ENCODE measurements around the gene REEP2. TPM values are rescaled to one million over a fixed set of nuclear protein-coding genes. Genes with fewer than 3 reads are reported as not detected.

REEP2 gene
- total and polyA plus RNA-seq, 9 donors = 3.5 to 11.4 (median 5.7) TPM

GRCh38 chr5:138467711-138468132 is 28.9 kb downstream of the REEP2 start:
- WGBS, 3 donors = 85 to 88% (median 88%) methylated on average over 14 of the region's 14 CpGs
- peak in 1 of 5 donors; percentile 50 for DNase-seq

GRCh38 chr5:138468133-138468965 is 29.5 kb downstream of the REEP2 start:
- no peak for TF ChIP-seq CTCF (IDR thresholded peaks at IDR 0.05)
- no peak for TF ChIP-seq EP300 (IDR thresholded peaks at IDR 0.05)
- TF ChIP-seq POLR2A (IDR thresholded peaks at IDR 0.05) = peak; percentile 8
- WGBS, 3 donors = 79 to 87% (median 83%) methylated on average over 7 of the region's 7 CpGs
- DNase-seq = peak in 1 of 5 donors; percentile 71
- peaks cover 19% of the 10 kb centered on the region for H3K4me1 ChIP-seq (ENCODE audit: insufficient read depth)
- intact Hi-C loops (cut with DNase I) = loop anchor here in 1 of 4 donors (10.0 kb wide), 1 partner anchor 796 kb away; no protein-coding TSS in a partner anchor
- H3K27ac ChIP-seq = no peak overlapping the region
- no peaks in the 10 kb centered on the region for H3K27me3 ChIP-seq
- no peaks in the 10 kb centered on the region for H3K36me3 ChIP-seq
- H3K4me3 ChIP-seq = peak overlapping the region; percentile 50
- H3K9me3 ChIP-seq = no peaks in the 10 kb centered on the region

More at GRCh38 chr5:138467711-138468132, 28.9 kb downstream of the REEP2 start:
- Histone ChIP-seq H3K4me1 (ENCODE audit: insufficient read depth) (peaks cover 19% of the 10 kb centered on the region), H3K9me3 (no peaks in the 10 kb centered on the region), H3K4me3 (peak overlapping the region; percentile 50), H3K36me3 (no peaks in the 10 kb centered on the region), H3K27ac (no peak overlapping the region), H3K27me3 (no peaks in the 10 kb centered on the region)
- TF ChIP-seq CTCF (IDR thresholded peaks at IDR 0.05) (no peak), EP300 (IDR thresholded peaks at IDR 0.05) (no peak), POLR2A (IDR thresholded peaks at IDR 0.05) (no peak)
- intact Hi-C loops (cut with DNase I) = loop anchor here in 1 of 4 donors (10.0 kb wide), 1 partner anchor 797 kb away; no protein-coding TSS in a partner anchor

GRCh38 chr5:138468966-138469539 is 30.2 kb downstream of the REEP2 start:
- Histone ChIP-seq H3K9me3 (no peaks in the 10 kb centered on the region), H3K27ac (no peak overlapping the region), H3K27me3 (no peaks in the 10 kb centered on the region), H3K36me3 (no peaks in the 10 kb centered on the region), H3K4me1 (ENCODE audit: insufficient read depth) (peaks cover 19% of the 10 kb centered on the region), H3K4me3 (no peak overlapping the region)
- no peak for TF ChIP-seq EP300 (IDR thresholded peaks at IDR 0.05)
- peak in 1 of 3 donors; percentile 36 for TF ChIP-seq CTCF (IDR thresholded peaks at IDR 0.05)
- 67 to 86% (median 77%) methylated on average over 8 of the region's 8 CpGs for WGBS, 3 donors
- intact Hi-C loops (cut with DNase I) = loop anchor here in 1 of 4 donors (10.0 kb wide), 1 partner anchor 796 kb away; no protein-coding TSS in a partner anchor
- no peak for DNase-seq

GRCh38 chr5:138469540-138470321 is 30.9 kb downstream of the REEP2 start:
- Histone ChIP-seq H3K36me3 (no peaks in the 10 kb centered on the region), H3K27ac (no peak overlapping the region), H3K4me3 (no peak overlapping the region), H3K9me3 (no peaks in the 10 kb centered on the region), H3K4me1 (ENCODE audit: insufficient read depth) (peaks cover 19% of the 10 kb centered on the region), H3K27me3 (no peaks in the 10 kb centered on the region)
- intact Hi-C loops (cut with DNase I) = loop anchor here in 1 of 4 donors (10.0 kb wide), 1 partner anchor 795 kb away; no protein-coding TSS in a partner anchor
- peak in 2 of 5 donors; percentile 65 to 80 for DNase-seq
- 53 to 63% (median 60%) methylated on average over 8 of the region's 8 CpGs for WGBS, 3 donors
- TF ChIP-seq CTCF (IDR thresholded peaks at IDR 0.05) = no peak
- no peak for TF ChIP-seq POLR2A (IDR thresholded peaks at IDR 0.05)
- no peak for TF ChIP-seq EP300 (IDR thresholded peaks at IDR 0.05)
